Ishikawa (cell line): ENCODE measurements around the gene ZSWIM3.

Experiments
- CEBPB ChIP-seq: IDR thresholded peaks from 2 replicates; pipeline ENCODE4 v1.6.1; 2012
- CREB1 ChIP-seq: IDR thresholded peaks from 2 replicates; pipeline ENCODE4 v1.6.1; 2012; ENCODE audit warnings: low read depth
- EGR1 ChIP-seq: IDR thresholded peaks from 2 replicates; pipeline ENCODE4 v1.6.1; 2012
- EP300 ChIP-seq: IDR thresholded peaks from 2 replicates; pipeline ENCODE4 v1.6.1; 2012; ENCODE audit warnings: borderline replicate concordance
- FOXM1 ChIP-seq: IDR thresholded peaks from 2 replicates; pipeline ENCODE4 v1.6.1; 2012; ENCODE audit warnings: low read depth, borderline replicate concordance
- NFIC ChIP-seq: IDR thresholded peaks from 2 replicates; pipeline ENCODE4 v1.6.1; 2012
- RAD21 ChIP-seq: IDR thresholded peaks from 2 replicates; pipeline ENCODE4 v1.6.1; 2012; ENCODE audit warnings: low read depth
- REST ChIP-seq: IDR thresholded peaks from 2 replicates; pipeline ENCODE4 v1.6.1; 2012; ENCODE audit warnings: low read depth, mild to moderate bottlenecking
- TAF1 ChIP-seq: IDR thresholded peaks from 2 replicates; pipeline ENCODE4 v1.6.1; 2012; ENCODE audit warnings: low read depth, mild to moderate bottlenecking
- TCF12 ChIP-seq: IDR thresholded peaks from 2 replicates; pipeline ENCODE4 v1.6.1; 2012; ENCODE audit warnings: low read depth
- TEAD4 ChIP-seq: IDR thresholded peaks from 2 replicates; pipeline ENCODE4 v1.6.1; 2012
- YY1 ChIP-seq: IDR thresholded peaks from 2 replicates; pipeline ENCODE4 v1.6.1; 2012; ENCODE audit warnings: low read depth
- ZBTB7A ChIP-seq: IDR thresholded peaks from 2 replicates; pipeline ENCODE4 v1.6.1; 2012; ENCODE audit warnings: low read depth
- TF ChIP-seq, protein P1 (sequence below): IDR thresholded peaks from 2 replicates; pipeline ENCODE4 v1.6.1; 2012

Gene ZSWIM3

GRCh38 chr20:45823949-45824835 lies 33.2 kb upstream of the ZSWIM3 start:
- TF ChIP-seq YY1: no peak
- no peak for TF ChIP-seq TAF1
- TF ChIP-seq ZBTB7A: no peak
- no peak for TF ChIP-seq NFIC
- peak; percentile 39; the same call in 1 of the 2 replicates for TF ChIP-seq RAD21
- no peak for TF ChIP-seq FOXM1
- TF ChIP-seq CEBPB: no peak
- no peak for TF ChIP-seq CREB1

DNA sequence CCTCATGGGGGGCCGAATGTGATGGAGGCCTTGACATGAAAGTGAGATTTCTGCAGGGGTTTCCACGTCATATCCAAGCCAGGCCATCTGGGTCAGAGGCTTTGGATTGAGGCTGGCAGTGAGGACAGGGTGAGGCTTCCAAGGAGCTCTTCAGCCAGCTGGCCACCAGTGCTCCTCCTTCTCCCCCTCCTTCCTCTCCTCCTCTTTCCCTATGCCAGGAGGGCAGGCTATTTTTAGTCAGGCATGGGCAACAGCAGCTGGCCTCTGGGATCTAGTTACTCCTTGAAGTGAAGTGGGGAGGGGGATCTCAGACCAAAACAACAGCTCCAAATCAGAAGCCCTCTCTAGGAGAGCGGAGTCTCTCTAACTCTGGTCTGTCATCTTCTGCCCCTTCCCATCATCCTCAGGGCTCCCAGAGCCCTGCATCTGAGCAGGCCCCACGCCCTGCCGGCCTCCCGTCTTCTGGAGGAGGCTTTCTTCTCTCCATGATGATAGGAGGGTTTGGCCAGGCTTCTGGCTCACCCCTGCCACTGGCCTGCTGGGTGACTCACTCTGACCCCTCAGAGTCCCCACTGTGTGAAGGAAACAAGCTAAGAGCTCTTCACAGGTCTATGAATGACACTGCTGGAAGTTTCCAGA lies 30.9 kb upstream of the ZSWIM3 start:
- TF ChIP-seq ZBTB7A: no peak
- no peak for TF ChIP-seq NFIC
- no peak for TF ChIP-seq EGR1
- no peak for TF ChIP-seq YY1
- TF ChIP-seq TEAD4: no peak
- no peak for TF ChIP-seq TCF12
- no peak for TF ChIP-seq REST
- TF ChIP-seq EP300: no peak

- no peak for TF ChIP-seq EGR1
- no peak for TF ChIP-seq NFIC
- no peak for TF ChIP-seq TAF1
These were observed 30.3 kb upstream of the ZSWIM3 start, which contains the start of gene TNNC2 for GRCh38 chr20:45827030-45827652. TSS of gene TNNC2 (minus strand) at chr20:45827312. CDS start at chr20:45827248, 64 bp downstream.

- TF ChIP-seq EGR1: no peak
- no peak for TF ChIP-seq TEAD4
- TF ChIP-seq RAD21: no peak
- TF ChIP-seq CEBPB: no peak
- TF ChIP-seq TAF1: no peak
- no peak for TF ChIP-seq EP300
- TF ChIP-seq, protein P1, sequence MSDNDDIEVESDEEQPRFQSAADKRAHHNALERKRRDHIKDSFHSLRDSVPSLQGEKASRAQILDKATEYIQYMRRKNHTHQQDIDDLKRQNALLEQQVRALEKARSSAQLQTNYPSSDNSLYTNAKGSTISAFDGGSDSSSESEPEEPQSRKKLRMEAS: no peak
- TF ChIP-seq TCF12: no peak
- no peak for TF ChIP-seq FOXM1
- TF ChIP-seq YY1: no peak
- TF ChIP-seq REST: no peak
These were observed 29.7 kb upstream of the ZSWIM3 start for GRCh38 chr20:45827712-45828111.

DNA sequence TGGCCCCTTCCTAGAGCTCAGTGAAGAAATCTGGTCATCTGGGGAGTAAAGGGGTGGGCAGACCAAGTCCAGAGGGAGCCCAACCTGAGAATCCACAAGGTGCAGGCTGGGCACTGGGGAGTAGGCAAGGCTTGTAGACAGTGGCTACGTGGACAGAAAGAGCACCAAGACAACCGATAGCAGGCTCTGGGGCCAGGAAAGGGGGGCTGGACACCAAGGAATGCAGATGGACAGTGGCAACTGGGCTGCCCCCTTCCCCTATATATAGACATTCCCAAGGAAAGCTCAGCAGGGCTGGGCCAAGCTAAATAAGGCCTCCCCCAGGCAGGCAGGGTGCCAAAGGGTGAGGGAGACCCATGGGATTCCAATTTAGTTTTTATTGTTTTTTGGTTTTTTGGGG lies 28.8 kb upstream of the ZSWIM3 start:
- no peak for TF ChIP-seq NFIC
- no peak for TF ChIP-seq CEBPB
- no peak for TF ChIP-seq ZBTB7A
- no peak for TF ChIP-seq YY1
- TF ChIP-seq REST: no peak
- TF ChIP-seq, protein P1: no peak
- no peak for TF ChIP-seq TEAD4
